ENCODE results near the gene SIGLEC1. TPM values are rescaled to one million over a fixed set of nuclear protein-coding genes. Genes with fewer than 3 reads are reported as not detected.

SIGLEC1 gene
- total RNA-seq, 1 experiment from 2014 or later: not detected

GRCh38 chr20:3751675-3752385 is 39.4 kb upstream of the SIGLEC1 start:
- ChIA-PET CTCF (no interaction called here), POLR2A (ENCODE audit: unreplicated experiment) (interaction anchor here (0.5 kb wide), 1 partner anchor 1480 kb away, joined by 3 read pairs; no protein-coding TSS in a partner anchor)
- H3K9ac ChIP-seq (ENCODE audit: low read length): no peak overlapping the region
- H3K27me3 ChIP-seq (ENCODE audit: low read length): no peaks in the 10 kb centered on the region
- ATAC-seq (no peak), DNase-seq (no peak)
- BruUV-seq (replicated peaks): no TSS peak
- TF ChIP-seq CTCF (conservative IDR thresholded peaks at IDR 0.05; ENCODE audit: low read depth, low read length): no peak
- TF ChIP-seq EZH2 (IDR thresholded peaks at IDR 0.05; ENCODE audit: low read length, unreplicated experiment): no peak
- no peak for TF ChIP-seq EZH2phosphoT487 (IDR thresholded peaks at IDR 0.05; ENCODE audit: borderline replicate concordance, low read length)
- H2AFZ ChIP-seq (ENCODE audit: low read length): no peak overlapping the region
- no peaks in the 10 kb centered on the region for H3K4me1 ChIP-seq (ENCODE audit: insufficient read depth, low read length)
- no peak overlapping the region for H3K4me2 ChIP-seq (ENCODE audit: low read length)
- intact Hi-C loops (cut with micrococcal nuclease): no loop called here
- no peaks in the 10 kb centered on the region for H3K9me2 ChIP-seq (replicated peaks; ENCODE audit: low read length)
- peaks cover 9% of the 10 kb centered on the region; the same call in 1 of the 2 replicates for H3K36me3 ChIP-seq (ENCODE audit: low read depth, low read length)
- no peaks in the 10 kb centered on the region for H4K20me1 ChIP-seq (ENCODE audit: low read length)
- no peak overlapping the region for H3K27ac ChIP-seq (ENCODE audit: low read length)
- H3F3A ChIP-seq (ENCODE audit: low read length, unreplicated experiment): no peaks in the 10 kb centered on the region
- no peaks in the 10 kb centered on the region for H3K9me3 ChIP-seq (ENCODE audit: low read length)
- no peak overlapping the region for H3K4me3 ChIP-seq (ENCODE audit: low read length)
- no peaks in the 10 kb centered on the region for H3K79me2 ChIP-seq (ENCODE audit: low read length)

DNA sequence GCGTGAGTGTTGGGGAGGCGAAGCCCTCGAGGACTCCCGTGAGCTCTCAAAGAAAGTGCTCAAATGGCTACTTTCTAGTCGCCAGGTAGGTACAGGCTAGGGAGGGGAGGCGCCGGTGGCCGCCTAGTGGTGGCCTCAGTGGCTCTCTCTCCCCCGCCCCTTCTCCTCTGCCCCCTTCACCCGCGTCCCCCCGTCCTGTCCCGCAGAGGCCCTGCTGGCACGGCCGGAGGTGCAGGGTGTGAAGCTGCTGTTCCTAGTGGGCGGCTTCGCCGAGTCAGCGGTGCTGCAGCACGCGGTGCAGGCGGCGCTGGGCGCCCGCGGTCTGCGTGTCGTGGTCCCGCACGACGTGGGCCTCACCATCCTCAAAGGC is 38.9 kb upstream of the SIGLEC1 start:
- Histone ChIP-seq H4K20me1 (ENCODE audit: low read length) (no peaks in the 10 kb centered on the region), H3K9ac (ENCODE audit: low read length) (no peak overlapping the region), H2AFZ (ENCODE audit: low read length) (no peak overlapping the region), H3K9me2 (replicated peaks; ENCODE audit: low read length) (no peaks in the 10 kb centered on the region), H3K4me3 (ENCODE audit: low read length) (no peak overlapping the region), H3K36me3 (ENCODE audit: low read depth, low read length) (peaks cover 9% of the 10 kb centered on the region; the same call in 1 of the 2 replicates), H3F3A (ENCODE audit: low read length, unreplicated experiment) (no peaks in the 10 kb centered on the region), H3K4me1 (ENCODE audit: insufficient read depth, low read length) (no peaks in the 10 kb centered on the region), H3K4me2 (ENCODE audit: low read length) (no peak overlapping the region), H3K9me3 (ENCODE audit: low read length) (no peaks in the 10 kb centered on the region), H3K27me3 (ENCODE audit: low read length) (no peaks in the 10 kb centered on the region), H3K27ac (ENCODE audit: low read length) (no peak overlapping the region), H3K79me2 (ENCODE audit: low read length) (no peaks in the 10 kb centered on the region)
- ATAC-seq (no peak), DNase-seq (no peak)
- intact Hi-C loops (cut with micrococcal nuclease): no loop called here
- TF ChIP-seq EZH2 (IDR thresholded peaks at IDR 0.05; ENCODE audit: low read length, unreplicated experiment) (no peak), EZH2phosphoT487 (IDR thresholded peaks at IDR 0.05; ENCODE audit: borderline replicate concordance, low read length) (no peak), CTCF (conservative IDR thresholded peaks at IDR 0.05; ENCODE audit: low read depth, low read length) (no peak)
- POLR2A ChIA-PET (ENCODE audit: unreplicated experiment): interaction anchor here (0.5 kb wide), 1 partner anchor 1480 kb away, joined by 3 read pairs; no protein-coding TSS in a partner anchor
- BruUV-seq (replicated peaks): no TSS peak
- CTCF ChIA-PET: no interaction called here
